ENCODE results near the gene RAI1.

Gene RAI1

DNA sequence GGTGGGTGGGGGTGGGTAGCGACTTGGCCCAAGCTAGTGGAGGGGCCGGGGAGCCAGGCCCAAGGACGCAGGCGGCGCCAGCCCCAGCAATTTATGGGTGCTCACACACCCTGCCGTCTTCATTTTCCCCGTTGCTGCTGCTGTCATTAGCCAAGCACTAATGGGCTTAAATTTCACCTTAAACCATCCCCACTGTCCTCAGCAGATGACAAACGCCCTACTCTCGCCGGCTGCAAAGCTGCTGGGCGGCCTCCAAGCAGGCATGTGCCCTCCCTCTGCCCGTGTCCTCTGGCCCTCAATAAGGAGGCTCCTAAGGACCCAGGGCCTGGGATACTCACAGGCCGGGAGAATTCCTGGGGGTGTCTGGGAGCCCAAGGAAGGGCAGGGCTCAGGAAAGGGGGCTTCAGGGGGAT, 89.4 kb downstream of the RAI1 start:
- no peak for DNase-seq

DNA sequence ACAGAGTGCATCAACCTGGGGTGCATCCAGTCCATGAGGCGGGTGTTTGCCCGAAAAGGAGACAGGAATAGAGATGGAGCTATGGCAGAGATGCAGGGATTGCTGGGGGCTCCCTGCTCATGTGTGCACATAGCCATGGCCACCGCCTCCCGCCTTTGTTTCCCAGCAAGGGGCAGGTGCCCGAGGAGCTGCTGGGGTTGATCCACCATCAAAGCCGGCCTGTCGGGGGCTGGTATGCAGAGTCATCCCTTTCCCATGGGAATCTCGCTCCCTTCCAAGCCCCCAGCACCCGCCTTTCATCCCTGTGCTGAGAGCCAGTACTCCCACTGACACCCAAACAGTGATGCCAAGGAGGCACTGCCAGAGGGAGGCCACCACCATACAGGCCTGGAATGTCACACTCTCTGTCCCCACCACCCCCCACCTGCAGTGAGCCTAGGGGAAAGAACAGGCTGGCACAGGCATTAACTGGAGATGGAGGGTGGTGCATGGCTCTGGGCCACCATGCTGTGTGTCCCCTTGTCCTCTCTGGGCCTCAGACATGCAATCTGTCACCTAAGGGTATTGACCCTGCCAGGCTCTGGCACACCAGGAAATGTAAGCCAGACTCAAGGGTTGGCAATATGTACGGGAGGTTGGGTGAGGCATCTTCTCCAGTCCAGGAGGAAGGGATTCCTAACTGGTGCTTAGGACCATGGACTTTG, 90.4 kb downstream of the RAI1 start:
- no peak for DNase-seq

DNA sequence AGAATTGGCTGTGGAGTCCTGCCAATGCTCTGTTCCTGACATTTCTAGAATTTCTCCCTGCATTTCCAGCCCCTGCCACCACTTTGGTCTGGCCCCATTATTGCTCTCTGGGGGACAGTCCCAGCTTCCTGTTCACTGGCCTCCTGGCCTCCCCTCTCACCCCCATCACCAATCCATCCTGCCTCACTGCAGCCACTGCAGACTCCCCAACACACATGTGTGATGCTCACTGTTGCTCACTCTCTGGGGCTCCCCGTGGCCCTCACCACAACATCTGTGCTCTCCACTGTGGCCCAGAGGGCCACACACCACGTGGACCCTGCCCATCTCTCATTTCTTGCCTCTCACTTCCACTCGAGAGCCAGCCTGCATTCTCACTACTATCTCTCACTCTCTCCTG, 91.0 kb downstream of the RAI1 start:
- DNase-seq, result no peak

DNA sequence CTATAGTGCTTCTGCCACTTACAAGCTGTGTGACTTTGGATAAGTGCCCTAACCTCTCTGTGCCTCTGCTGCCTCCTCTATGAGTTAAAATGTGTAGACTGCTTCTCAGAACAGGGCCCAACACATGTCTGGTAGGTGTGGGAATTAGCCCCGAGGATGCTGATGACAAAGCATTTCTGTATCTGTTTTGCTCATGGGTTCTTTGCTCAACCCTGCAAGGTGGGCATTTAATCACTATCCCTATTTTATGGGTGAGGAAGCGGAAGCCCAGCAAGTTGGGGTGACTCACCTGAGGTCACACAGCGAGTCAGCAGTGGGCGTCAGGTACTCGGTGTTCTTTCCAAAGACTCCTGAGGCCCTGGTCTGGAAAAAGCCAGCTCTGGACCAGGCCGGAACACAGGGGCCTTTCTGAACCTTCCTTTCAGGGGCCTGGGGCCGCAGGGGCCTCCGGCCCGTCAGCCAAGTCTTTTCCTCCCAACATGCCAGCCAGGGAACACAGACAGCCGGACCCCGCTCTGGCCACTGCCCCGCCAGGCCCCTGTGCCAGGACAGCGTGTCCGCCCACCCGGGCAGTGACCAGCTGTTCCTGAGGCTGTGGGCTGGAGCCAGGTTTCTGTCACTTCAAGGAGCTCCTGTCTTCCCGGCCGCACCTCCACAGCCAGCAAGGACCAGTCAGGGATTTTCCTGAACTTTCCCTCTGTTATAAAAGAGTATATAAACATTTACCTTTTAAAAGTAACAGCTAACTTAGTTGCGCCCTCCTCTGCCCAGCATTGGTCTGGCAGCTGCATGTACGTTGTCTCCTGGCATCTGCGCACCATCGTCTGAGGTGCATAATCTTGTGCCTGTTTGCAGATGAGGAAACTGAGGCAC, 93.0 kb downstream of the RAI1 start:
- no peak for DNase-seq

DNA sequence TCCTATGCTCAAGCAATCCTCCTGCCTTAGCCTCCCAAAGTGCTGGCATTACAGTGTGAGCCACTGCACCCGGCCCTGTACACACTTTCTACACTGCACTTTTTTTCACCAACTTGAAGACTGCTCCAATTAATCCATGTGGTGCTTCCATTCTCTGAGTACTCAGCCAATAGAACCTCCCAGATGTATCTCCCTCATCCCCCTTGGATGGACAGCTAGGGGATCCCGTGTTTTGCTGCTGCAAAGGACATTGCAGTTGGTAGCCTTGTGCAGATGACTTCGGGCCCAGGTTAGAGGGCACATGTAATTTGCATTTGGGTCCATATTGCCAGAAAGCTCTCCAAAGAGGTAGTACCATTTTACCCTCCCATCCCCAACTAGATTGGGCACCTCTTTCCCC, 95.6 kb downstream of the RAI1 start:
- no peak for DNase-seq

DNA sequence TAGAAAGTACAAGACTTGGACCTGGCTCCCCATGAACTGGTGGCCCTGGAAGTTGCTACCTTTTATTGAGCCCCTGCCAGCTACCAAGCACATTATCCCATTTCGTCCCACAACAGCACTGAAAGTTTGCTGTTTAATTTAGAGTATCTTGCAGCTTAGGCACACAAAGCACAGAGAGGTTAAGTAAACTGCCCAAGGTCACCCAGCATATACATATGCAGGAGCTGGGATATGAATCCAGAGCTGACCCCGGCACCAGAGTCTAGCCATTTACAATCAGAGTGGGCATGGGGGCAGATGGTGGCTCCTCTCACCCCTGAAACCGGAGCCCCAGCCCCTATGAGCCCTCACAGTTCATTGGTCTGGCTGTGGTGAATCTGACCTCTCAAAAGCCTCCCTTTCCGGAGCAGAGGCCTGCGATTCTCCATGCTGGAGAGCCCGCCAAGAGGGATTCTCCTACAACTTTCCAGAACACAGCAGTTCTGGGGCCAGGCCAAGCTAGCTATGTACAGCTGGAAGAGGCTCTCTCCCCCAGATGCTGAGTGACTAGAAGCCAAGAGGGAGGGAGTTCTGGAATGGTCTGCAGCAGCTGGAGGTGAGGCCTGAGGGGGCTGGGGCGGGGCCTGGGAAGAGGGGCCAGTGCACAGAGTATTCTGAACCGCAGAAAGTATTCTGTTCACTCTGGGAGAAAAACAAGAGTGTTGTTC, 97.2 kb downstream of the RAI1 start:
- no peak for DNase-seq

DNA sequence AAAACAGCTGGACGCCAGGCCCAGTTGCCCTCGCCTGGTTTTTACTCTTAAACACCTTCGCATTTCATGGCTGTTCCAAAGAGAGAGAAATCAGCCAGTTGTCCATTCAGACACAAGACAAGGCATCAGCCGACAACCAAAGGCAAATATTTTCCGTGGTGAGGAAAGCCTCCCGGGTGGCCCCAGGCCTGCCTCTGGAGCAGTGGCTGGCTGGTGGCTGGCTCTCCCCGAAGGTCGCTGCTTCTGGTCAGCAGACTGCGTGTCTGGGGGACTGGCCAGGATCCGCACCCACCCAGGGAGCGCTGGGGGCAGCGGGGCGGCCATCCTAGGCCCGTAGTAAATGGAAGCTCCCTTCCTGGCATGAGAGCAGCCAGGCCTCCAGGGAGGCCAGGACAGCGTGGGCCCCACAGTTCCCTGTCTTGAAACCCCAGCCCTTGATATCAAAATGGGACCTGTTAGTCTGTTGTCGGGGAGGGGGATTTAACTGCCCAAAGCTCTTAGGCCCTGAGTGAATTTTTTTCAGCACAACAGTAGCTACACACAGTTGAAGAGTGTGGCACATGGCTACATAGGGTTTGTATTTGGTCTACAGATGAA, 97.9 kb downstream of the RAI1 start:
- DNase-seq, result no peak

DNA sequence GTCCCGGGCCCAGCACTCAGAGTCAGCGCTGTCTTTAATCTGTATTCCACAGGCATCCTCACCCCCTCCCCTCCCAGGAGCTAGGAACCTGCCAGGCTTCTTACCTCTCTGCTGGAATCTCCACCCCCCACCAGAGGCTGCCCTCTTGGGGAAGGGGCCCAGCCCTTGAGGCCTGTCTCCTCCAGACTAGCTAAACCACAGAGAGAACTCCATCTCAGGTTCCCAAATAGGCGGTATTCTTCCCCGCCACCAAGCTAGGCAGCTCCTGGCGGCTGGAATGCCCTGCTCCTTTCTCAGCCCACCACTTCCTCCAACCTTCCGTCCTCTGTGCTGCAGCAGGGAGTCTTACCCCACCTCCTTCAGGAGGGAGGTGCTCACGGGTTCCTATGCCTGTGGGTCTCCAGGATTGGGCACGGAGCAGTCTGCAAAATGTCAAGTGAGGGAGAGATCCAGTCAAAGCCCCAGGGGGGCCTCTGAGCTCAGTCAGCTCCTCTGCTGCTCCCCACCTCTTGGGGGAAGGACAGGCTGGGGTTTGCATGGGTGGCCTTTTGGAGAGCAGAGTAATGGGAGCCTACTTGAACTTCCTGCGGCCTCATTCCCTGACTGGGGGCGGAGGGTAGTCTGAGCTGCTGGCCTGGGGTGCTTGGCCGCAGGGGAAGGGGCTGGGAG, 99.8 kb downstream of the RAI1 start:
- no peak for DNase-seq

DNA sequence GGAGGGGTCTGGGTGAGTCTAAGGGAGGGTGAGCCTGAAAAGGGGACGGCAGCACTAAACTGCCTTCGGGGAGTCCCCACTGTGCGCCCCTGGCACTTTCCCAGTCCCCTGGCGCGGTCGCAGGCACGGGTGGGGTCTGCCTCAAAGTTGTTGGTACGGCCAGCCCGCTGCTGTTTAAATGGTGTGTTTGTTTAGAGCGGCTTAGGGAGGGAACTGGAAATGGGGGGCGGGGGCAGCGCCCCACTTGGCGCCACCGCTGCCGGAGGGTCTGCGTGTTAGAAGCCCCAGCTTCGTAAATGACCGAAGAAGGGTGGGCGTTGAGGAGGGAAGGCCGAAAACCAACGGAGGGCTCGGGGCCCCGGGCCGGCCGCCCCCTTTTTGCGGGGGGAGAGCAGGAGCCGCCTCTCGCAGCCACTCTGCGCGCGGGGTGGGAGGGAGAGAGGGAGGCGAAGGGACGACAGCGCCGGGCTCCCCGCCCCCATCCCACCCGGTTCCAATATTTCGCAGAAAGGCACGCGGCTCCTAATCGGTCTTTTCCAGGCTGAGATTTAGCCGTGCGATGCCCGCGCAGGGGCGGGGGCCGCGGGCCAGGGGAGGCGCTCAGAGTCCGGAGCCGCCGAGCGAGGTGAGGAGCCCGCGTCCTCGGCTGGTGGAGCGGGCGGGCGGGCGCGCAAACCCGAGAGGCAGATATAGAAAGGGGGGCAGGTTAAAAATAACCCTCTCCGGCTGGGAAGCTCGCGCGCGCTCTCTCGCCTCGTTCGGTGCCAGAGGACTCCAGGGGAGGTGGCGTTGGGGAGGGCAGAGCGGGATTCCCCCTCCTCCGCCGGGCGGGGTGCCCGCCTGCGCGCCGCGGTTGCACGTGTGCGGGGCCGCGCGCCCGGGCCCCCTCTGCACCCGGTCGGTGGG, 100.6 kb downstream of the RAI1 start:
- no peak for DNase-seq

DNA sequence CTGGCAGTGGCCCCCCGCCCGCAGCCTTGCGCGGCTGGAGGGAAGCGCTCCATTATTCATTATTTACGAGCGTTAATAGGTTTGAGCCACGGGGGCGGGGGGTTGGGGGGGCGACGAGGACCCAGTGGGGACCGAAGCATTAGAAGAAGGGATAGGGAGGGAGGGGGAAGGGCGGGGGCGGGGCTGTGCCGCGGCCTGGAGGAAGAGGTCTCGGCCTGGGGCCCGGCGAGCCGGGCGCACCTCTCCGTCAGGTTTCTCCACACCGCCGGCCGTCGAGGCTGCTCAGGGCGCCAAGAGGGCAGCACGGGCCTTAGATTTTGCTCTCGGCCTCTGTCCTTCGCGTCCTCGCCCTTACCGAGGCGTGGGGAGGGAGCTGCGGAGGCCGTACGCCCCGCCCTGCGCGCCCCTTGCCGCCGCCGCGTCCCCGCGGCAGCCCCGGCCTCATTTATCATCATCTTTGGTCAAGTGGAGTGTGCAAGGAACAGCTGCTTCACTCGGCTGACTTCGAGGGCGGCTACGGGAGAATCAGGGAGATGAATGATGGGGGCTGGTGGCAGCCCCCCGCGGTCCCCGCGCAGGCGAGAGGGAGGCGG, 101.4 kb downstream of the RAI1 start:
- DNase-seq, result no peak

DNA sequence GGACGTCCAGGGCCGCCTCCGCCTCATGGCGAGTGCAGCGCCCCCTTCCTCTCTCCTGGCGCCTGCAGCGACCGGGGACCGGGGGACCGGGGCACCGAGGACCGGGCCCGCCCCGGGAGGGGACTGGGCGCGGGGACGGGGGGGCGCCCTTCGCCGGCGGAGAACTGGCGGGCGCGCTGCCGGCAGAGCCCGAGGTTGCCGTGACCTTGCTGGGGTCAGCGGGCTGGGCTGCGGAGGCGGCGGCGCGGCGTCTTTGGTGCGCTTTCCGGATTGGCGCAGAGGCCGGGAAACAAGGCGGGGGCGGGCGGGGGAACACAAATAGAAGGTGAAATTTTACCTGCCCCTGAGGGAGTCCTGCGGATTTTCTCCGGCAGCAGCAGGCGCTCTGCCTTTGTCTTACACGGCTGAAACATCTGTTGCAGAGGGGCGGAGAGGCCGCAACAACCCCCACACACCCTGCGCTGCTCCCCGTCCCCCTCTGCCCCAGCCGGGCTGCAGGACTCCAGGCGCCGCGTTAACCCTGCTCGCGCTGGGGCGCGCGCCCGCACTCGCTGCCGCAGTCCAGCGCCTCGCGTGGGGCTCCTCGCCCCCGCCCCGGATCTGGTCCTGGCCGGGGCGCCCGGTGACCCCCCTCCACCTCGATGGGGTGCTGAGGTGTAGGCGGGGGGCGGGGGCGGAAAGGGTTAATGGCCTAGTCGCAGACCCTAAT, 102.0 kb downstream of the RAI1 start:
- peak in 1 of 2 donors; percentile 38 for DNase-seq

DNA sequence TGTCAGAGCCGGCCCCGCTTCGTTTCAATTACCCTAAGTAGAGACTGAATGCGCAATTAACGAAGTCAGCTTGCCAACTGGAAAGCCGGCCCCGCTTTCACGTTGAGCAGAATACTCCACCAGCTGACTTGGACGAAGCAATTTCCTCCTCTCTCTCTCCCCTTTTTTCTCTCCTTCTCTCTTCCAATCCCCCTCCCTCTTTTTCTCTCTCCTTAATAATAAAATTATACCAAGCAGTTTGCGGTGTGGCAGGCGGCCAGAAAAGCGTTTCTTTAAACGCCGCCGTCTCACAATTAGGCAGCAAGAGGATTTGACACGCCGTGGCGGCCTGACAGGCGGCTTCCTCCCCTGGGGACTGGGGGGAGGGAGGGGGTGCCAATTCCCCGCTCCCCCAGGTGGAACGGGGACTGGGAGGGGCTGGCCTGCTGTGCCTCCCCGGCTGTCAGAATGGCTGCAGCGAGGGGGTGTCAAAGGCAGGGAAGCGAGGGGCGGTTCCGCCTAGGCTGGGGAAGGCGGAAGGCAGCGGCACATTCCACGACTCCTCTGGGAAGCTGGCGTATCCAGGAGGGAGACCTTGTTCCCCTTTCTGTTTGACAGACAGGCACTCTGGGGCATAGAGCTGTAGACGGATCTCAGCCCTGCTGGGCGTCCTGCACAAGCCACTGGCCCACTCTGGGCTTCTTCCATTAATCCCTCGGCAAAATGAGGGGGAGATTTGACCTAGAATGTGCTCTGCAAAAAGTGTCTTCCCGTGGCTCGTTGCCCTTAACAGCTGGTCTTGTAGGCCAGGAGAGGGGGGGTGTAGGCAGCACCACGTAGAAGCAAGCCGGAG, 102.8 kb downstream of the RAI1 start:
- no peak for DNase-seq

DNA sequence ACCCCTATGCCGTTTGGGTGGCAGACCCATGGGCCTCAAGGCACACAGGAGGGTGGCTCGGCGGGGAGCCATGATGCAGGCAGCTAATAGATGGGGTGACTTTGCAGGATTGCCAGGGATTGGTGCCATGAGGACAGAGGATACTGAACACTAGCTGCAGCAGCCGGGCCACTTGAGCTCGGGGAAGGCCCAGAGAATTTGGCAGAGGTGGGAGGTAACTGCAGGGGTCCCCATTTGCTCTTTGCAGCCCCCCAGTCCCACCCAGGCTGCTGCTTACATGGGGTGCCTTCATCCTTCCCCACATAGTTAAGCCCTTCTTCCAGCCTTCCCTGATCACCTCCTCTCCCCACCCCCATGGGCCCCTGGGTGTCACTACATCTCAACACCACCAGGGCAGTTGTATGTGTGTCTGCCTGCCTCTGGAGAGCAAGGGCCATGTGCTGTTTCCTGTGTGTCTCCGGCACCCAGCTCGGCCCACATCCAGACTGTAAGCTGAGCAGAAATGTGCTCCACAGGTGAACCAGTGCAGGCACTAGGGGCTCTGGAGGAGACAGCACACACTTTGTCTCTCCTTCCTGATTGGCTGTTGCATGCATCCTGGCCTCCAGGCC, 103.5 kb downstream of the RAI1 start:
- no peak for DNase-seq

DNA sequence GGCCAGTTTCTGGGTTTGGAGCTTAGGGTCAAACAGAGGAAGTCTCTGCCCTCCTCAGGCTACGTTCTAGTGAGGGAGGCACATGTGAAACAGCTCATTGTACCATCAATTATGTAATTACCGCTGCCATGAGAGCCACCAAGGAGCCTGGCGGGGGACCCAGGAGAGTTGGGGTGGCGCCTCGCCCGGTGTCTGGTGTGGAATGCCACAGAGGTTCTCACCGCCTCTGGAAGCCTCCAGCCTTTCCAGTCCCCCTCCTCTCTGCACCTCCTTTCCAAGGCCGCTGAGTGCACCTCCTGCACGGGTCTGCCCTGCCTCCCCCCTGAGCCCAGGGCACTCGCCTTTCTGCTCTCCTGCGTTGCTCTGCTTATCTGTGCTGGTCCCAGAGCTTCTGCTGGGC, 104.1 kb downstream of the RAI1 start:
- DNase-seq, result no peak

DNA sequence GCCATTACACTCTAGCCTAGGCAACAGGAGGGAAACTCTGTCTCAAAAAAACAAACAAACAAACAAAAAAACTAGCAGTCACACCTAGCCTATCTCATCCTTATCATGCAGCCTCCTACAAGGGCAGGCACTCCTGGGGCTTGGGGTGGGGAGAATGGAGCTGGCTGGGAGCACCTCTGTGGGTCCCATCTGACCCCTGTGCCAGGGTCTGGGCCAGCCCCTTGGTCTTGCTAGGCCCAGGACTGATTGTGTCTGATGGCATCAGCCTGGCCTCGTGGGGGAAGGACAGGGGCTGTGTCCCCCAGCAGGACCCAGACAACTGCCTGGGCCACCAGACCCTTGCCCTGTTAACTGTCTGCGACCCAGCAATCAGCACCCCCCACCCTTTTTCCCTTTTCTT, 105.7 kb downstream of the RAI1 start:
- DNase-seq, result no peak

DNA sequence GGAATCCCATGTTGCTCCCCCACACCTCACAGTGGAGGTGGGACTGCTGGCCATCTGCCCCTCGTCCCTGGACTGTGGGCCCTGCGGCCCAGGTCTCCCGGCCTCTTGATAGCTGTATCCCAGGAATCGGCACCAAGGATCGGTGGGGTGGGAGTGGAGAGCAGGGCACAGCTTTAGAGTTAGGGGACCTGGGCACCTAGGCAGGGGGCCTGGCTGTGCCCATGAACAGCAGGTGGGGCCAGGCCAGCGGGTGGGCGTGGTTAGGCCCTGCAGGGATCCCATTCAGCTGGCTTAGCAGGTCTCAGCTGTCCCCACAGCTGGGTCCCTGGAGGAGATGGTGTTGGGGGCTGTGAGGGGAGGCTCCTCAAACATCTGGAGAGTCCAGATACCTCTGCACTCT, 106.3 kb downstream of the RAI1 start:
- no peak for DNase-seq

DNA sequence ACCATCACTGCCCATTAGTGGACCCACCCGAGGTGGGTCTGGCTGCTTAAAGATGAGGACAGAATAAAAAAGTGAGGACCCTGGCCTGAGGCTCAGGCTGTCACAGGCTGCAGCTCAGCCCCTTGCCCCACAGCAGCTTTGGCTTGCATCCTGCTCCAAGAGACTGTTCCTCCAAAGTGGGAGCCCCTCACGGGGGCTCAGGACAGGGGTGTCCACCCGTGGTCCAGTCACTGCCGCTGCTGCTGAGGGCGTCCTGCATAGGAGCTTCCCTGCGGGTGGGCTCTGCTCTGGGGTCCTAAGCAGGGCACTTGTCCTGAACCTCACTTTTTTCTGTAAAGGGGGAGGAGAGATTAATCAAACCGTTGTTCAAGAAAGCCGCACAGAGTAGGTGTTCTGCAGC, 107.7 kb downstream of the RAI1 start:
- DNase-seq, result no peak

DNA sequence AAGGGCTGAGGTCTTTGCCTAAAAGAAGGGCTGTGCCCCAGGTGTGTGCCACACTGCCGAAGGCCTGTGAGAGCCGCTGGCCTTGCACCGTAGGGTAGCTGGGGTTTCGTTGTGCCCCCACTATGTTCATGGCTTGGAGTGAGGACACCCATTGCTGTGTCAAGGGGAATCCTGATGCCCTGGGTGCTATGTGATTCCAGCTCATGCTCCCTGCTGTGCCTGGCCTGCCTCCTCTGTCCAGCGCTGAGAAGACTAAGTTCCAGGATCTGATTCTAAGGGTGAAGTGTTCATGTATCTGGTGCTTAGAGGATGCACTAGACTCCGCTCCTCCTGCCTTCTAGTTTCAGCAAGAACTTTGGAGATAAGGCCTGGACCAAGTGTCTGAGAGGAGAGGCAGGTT, 108.2 kb downstream of the RAI1 start:
- DNase-seq, result no peak

All from stimulated activated CD4-positive, alpha-beta T cell treated with anti-CD3 and anti-CD28 coated beads, Interleukin-2, amount 100 ng/mL, for 48 hours (primary cell).